Immature natural killer cell (primary cell): ENCODE data around the gene SLC4A8. TPM values are rescaled to one million over a fixed set of nuclear protein-coding genes. Genes with fewer than 3 reads are reported as not detected.

ENCODE experiments used
- DNase-seq, 3 donors: peaks; one replicate each; pipeline ENCODE4 v3.0.0; 2022; ENCODE audit warnings: mixed read lengths in 1 of 3
- H3K27ac Mint-ChIP-seq, 6 donors: one replicate each; pipeline ENCODE4 v1.8.0; 2020; ENCODE audit warnings: mixed read lengths in 6 of 6, mild to moderate bottlenecking in 5 of 6, inconsistent platforms in 4 of 6, moderate library complexity in 3 of 6
- H3K27me3 Mint-ChIP-seq, 3 donors: one replicate each; pipeline ENCODE4 v1.8.0; 2020 to 2021; ENCODE audit warnings: low read depth in 3 of 3, mild to moderate bottlenecking in 3 of 3, mixed read lengths in 3 of 3, moderate library complexity in 3 of 3, inconsistent platforms in 1 of 3
- H3K36me3 Mint-ChIP-seq, 3 donors: one replicate each; pipeline ENCODE4 v1.8.0; 2020; ENCODE audit warnings: mixed read lengths in 3 of 3, inconsistent platforms in 2 of 3, mild to moderate bottlenecking in 2 of 3
- H3K4me1 Mint-ChIP-seq, 2 donors: one replicate each; pipeline ENCODE4 v1.8.0; 2020; ENCODE audit warnings: inconsistent platforms in 2 of 2, mild to moderate bottlenecking in 2 of 2, mixed read lengths in 2 of 2, moderate library complexity in 1 of 2
- H3K4me3 Mint-ChIP-seq, 5 donors: one replicate each; pipeline ENCODE4 v1.8.0; 2020; ENCODE audit warnings: mild to moderate bottlenecking in 5 of 5, mixed read lengths in 5 of 5, inconsistent platforms in 3 of 5, moderate library complexity in 3 of 5
- H3K9me3 Mint-ChIP-seq, 6 donors: one replicate each; pipeline ENCODE4 v1.8.0; 2020; ENCODE audit warnings: mild to moderate bottlenecking in 6 of 6, mixed read lengths in 6 of 6, inconsistent platforms in 4 of 6, moderate library complexity in 3 of 6
- polyA plus RNA-seq, 3 donors: library from polyadenylated mRNA; unstranded; fragments of 300-500 nt; fragmentation: Illumina TruSeq; gene quantifications; one replicate each; pipeline ENCODE4 v1.2.3, GENCODE V29; 2021

Gene SLC4A8
- polyA plus RNA-seq, 3 donors from 2014 or later: 1.2 TPM; not detected in 1

DNA sequence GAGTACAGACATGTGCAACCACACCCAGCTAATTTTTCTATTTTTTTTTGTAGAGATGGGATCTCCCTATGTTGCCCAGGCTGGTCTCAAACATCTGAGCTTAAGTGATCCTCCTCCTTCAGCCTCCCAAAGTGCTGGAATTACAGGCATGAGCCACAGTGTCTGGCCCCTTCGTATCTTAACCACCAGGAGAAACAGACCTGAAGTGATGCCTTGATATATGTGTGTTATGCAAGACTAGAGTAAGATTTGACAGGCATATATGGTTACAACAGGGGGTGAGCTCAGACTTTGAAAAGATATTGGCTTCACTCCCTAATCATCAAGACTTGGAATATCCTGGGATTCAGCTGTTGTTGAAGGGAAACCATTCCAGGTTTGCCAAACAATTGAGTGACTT is 22.7 kb upstream of the SLC4A8 start:
- H3K36me3 Mint-ChIP-seq: peaks cover 0 to 3% (median 0%) of the 10 kb centered on the region in 3 donors
- no peak overlapping the region for H3K4me3 Mint-ChIP-seq
- H3K4me1 Mint-ChIP-seq: peaks cover 0 to 2% of the 10 kb centered on the region in 2 donors
- peaks cover 0 to 2% (median 0%) of the 10 kb centered on the region in 3 donors for H3K27me3 Mint-ChIP-seq
- H3K27ac Mint-ChIP-seq: no peak overlapping the region
- H3K9me3 Mint-ChIP-seq: peaks cover 0 to 1% (median 0%) of the 10 kb centered on the region in 6 donors
- DNase-seq: no peak

DNA sequence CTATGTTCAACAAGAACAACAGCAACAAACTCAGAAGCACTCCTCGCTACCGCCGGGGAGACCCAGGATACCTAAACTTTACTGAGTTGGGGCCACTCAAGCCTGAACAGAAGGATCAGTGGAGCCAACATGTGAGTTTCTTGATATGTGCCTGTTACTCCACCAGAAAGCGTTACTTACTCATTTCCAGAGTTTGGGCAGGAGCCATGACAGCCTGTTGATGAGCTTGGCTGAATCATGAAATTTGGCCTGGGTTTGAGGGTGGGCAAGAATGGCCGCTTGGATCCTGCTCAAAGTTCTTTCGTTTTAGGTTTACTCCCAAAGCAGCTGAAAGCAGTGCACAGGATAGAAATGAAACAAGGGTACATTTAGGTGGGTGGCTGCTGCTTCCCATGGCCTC is 21.5 kb upstream of the SLC4A8 start:
- no peaks in the 10 kb centered on the region for H3K4me1 Mint-ChIP-seq
- H3K9me3 Mint-ChIP-seq: peaks cover 0 to 1% (median 0%) of the 10 kb centered on the region in 6 donors
- peaks cover 0 to 3% (median 0%) of the 10 kb centered on the region in 3 donors for H3K36me3 Mint-ChIP-seq
- no peak overlapping the region for H3K27ac Mint-ChIP-seq
- no peak overlapping the region for H3K4me3 Mint-ChIP-seq
- peaks cover 0 to 2% (median 0%) of the 10 kb centered on the region in 3 donors for H3K27me3 Mint-ChIP-seq
- no peak for DNase-seq

DNA sequence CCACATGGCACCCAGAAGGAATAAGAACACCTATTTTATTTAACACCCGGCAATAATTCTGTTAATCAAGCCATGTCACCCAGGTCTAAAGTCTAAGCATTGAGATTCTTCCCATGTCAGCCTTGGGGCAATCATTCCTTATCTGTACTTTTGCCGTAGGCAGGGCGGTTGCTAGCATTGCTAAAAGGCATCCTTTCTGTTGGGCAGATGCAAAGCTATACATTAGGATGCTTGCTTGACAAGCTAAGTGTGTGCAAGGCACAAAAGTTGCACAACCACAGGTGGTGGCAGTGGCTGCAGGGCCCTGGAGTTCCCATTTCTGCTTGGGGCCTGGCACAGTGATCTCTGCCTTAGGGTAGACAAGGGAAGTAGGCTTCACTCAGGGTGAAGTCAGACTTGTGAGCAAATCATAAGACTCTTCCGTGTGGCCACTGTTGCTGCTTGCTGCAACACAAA is 20.9 kb upstream of the SLC4A8 start:
- peak overlapping the region in 1 of 6 donors; percentile 12 for H3K27ac Mint-ChIP-seq
- H3K4me3 Mint-ChIP-seq: no peak overlapping the region

DNA sequence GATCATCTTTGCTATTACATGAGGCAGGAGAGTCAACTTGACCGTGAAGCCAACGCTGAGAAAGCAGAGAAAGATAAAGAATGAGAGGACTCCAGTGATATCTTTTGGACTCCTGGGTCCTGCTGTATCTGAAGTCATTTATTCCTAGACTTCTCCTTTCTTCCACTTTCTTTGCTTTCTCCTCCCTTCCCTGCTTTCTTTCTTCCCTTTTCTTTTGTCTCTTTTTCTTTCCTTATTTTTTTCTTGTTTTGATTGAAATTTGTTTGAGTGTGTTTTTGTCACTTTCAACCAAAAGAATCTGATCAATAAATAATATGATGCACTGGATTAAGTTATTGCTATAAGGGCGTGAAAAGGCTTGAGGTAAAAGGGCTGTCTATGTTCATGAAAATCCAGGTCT is 20.0 kb upstream of the SLC4A8 start:
- Mint-ChIP-seq H3K27ac (peak overlapping the region in 1 of 6 donors; percentile 54), H3K4me1 (no peaks in the 10 kb centered on the region), H3K27me3 (no peaks in the 10 kb centered on the region), H3K4me3 (no peak overlapping the region), H3K9me3 (peaks cover 0 to 1% (median 0%) of the 10 kb centered on the region in 6 donors), H3K36me3 (peaks cover 0 to 3% (median 1%) of the 10 kb centered on the region in 3 donors)
- DNase-seq: no peak

More for the DNA sequence above, 20.9 kb upstream of the SLC4A8 start:
- H3K36me3 Mint-ChIP-seq: peaks cover 0 to 3% (median 0%) of the 10 kb centered on the region in 3 donors
- peaks cover 0 to 1% (median 0%) of the 10 kb centered on the region in 6 donors for H3K9me3 Mint-ChIP-seq
- H3K4me1 Mint-ChIP-seq: no peaks in the 10 kb centered on the region
- DNase-seq: no peak
- peaks cover 0 to 2% (median 0%) of the 10 kb centered on the region in 3 donors for H3K27me3 Mint-ChIP-seq

DNA sequence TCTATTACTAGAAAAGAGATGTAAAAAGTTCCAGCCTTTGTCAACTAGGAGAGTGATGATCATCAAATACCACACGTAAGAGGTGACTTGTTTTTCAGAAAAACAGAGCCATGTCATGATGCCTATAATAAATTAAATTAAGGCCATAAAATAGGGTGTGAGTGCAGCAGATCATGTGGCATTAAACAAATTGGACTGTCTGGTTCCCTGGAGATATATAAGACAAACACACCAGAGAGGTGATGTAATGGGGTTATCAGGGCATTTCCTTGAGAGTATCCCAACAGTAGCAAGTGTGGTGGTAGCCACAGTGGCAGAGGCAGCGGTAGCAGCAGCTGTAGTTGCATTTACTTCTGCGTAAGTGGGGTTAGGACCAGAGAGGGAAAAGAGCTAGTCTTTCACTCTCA is 18.8 kb upstream of the SLC4A8 start:
- no peak overlapping the region for H3K4me3 Mint-ChIP-seq
- no peak for DNase-seq
- H3K9me3 Mint-ChIP-seq: peaks cover 0 to 1% (median 0%) of the 10 kb centered on the region in 6 donors
- H3K4me1 Mint-ChIP-seq: no peaks in the 10 kb centered on the region
- H3K27ac Mint-ChIP-seq: no peak overlapping the region
- no peaks in the 10 kb centered on the region for H3K27me3 Mint-ChIP-seq
- peaks cover 0 to 5% (median 3%) of the 10 kb centered on the region in 3 donors for H3K36me3 Mint-ChIP-seq

DNA sequence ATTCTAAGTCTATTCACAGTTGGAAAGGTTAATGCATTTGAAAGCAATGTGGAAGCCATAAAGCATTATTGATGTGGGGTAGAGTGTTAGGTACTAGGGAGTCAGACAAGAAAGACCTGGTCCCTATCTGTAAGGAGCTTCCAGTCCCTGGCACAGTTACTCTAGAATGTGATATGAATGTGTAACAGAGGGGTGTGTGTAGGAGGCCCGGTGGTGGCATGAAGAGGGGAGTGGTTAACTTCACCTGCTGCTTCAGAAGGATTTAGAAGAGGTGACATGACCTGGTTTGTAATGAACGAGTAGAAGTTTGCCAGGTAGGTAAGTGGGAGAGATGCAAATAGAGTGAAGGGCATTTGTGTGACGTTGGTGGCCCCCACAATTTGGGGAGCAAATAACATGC is 18.3 kb upstream of the SLC4A8 start:
- Mint-ChIP-seq H3K36me3 (peaks cover 0 to 5% (median 3%) of the 10 kb centered on the region in 3 donors), H3K4me1 (no peaks in the 10 kb centered on the region), H3K4me3 (no peak overlapping the region), H3K9me3 (peaks cover 0 to 1% (median 0%) of the 10 kb centered on the region in 6 donors), H3K27me3 (no peaks in the 10 kb centered on the region), H3K27ac (peak overlapping the region in 1 of 6 donors; percentile 9)
- no peak for DNase-seq

DNA sequence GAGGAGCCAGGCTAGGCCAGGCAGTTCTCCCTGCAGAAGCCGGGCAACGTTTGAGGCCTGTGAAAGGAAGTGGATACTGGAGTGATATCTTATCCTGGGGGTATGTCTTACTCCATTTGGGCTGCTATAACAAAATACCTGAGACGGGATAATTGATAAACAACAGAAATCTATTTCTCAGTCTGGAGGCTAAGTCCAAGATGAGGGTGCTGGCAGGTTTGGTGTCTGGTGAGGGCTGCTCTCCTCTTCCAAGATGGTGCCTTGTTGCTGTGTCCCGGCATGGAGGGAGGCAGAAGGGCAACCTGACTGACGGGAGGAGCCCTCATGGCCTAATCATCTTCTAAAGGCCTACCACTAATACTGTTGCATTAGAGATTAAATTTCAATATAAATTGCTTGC is 17.8 kb upstream of the SLC4A8 start:
- Mint-ChIP-seq H3K36me3 (peaks cover 0 to 5% (median 3%) of the 10 kb centered on the region in 3 donors), H3K27me3 (no peaks in the 10 kb centered on the region), H3K4me3 (no peak overlapping the region), H3K9me3 (peaks cover 0 to 1% (median 0%) of the 10 kb centered on the region in 6 donors), H3K4me1 (no peaks in the 10 kb centered on the region), H3K27ac (peak overlapping the region in 2 of 6 donors; percentile 29 to 40)
- DNase-seq: no peak

DNA sequence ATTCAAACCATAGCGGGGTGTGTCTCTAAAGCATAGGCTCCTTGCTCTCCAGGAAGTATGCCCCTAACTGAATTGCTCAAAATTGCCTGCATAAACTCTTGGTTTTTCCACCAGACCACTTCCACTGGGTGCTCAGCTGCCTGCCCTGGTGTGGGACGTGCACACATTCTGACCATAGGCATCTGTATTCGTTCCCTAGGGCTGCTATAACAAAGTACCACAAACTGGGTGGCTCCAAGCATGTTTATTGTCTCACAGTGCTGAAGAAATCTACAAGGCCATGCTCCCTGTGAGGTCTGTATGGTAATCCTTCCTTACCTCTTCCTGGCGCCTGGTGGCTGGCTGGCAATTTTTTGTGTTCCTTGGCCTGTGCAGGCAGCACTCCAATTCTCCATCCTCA is 17.0 kb upstream of the SLC4A8 start:
- Mint-ChIP-seq H3K27me3 (no peaks in the 10 kb centered on the region), H3K4me1 (no peaks in the 10 kb centered on the region), H3K9me3 (peaks cover 0 to 1% (median 0%) of the 10 kb centered on the region in 6 donors), H3K27ac (no peak overlapping the region), H3K36me3 (peaks cover 0 to 5% (median 3%) of the 10 kb centered on the region in 3 donors), H3K4me3 (no peak overlapping the region)
- DNase-seq: no peak

DNA sequence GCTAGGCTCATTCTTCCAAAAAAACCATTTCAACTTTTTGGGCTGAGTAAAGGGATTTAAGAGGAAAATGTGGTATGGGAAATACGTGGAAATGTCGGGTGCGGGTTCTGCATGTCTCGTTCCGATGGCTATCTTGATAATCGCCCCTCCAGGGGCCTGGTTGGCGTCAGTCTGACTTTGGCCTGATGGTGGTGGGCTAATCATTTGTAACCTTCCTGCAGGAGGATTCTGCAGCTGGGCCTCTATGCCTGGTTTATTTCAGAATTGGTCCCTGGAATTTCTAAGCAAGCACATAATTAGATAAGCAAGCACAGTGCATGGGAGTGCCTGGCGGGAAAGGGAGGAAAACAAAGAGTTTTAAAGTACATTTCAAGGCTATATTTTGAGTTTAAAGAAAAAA is 14.8 kb upstream of the SLC4A8 start:
- no peak overlapping the region for H3K27ac Mint-ChIP-seq
- peaks cover 0 to 3% (median 0%) of the 10 kb centered on the region in 3 donors for H3K27me3 Mint-ChIP-seq
- no peaks in the 10 kb centered on the region for H3K4me1 Mint-ChIP-seq

DNA sequence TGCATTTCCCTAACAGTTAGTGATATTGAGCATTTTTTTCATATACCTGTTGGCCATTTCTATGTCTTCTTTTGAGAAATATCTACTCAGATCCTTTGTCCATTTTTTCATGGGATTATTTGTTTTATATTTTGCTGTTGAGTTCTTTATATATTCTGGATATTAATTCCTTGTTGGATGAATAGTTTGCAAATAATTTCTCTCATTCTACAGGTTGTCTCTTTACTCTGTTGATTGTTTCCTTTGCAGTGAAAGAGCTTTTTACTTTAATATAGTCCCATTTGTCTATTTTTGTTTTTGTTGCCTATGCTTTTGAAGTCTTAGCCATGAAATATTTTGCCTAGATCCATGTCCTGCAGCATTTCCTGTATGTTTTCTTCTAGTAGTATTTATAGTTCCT is 11.5 kb upstream of the SLC4A8 start:
- Mint-ChIP-seq H3K27ac (no peak overlapping the region), H3K36me3 (peaks cover 0 to 11% (median 0%) of the 10 kb centered on the region in 3 donors), H3K4me3 (no peak overlapping the region)

More for the DNA sequence above, 14.8 kb upstream of the SLC4A8 start:
- no peak overlapping the region for H3K4me3 Mint-ChIP-seq
- no peak for DNase-seq
- H3K9me3 Mint-ChIP-seq: peaks cover 0 to 1% (median 0%) of the 10 kb centered on the region in 6 donors
- H3K36me3 Mint-ChIP-seq: peaks cover 0 to 11% (median 0%) of the 10 kb centered on the region in 3 donors

DNA sequence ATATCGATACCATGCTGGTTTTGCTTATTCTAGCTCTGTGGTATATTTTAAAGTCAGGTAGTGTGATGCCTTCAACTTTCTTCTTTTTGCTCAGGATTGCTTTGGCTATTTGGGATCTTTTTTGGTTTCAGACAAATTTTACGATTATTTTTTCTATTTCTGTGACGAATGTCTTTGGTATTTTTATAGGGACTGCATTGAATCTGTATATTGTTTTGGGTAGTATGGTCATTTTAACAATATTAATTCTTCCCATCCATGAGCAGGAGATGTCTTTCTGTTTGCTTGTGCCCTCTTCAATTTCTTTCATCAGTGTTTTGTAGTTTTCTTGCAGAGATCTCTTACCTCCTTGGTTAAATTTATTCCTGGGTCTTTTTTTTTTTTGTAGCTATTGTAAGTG is 10.8 kb upstream of the SLC4A8 start:
- Mint-ChIP-seq H3K27ac (no peak overlapping the region), H3K9me3 (no peaks in the 10 kb centered on the region), H3K27me3 (peaks cover 0 to 3% (median 0%) of the 10 kb centered on the region in 3 donors), H3K4me1 (no peaks in the 10 kb centered on the region), H3K36me3 (peaks cover 0 to 11% (median 0%) of the 10 kb centered on the region in 3 donors), H3K4me3 (no peak overlapping the region)
- no peak for DNase-seq

More for the DNA sequence above, 11.5 kb upstream of the SLC4A8 start:
- DNase-seq: no peak
- no peaks in the 10 kb centered on the region for H3K4me1 Mint-ChIP-seq
- H3K9me3 Mint-ChIP-seq: no peaks in the 10 kb centered on the region
- H3K27me3 Mint-ChIP-seq: peaks cover 0 to 3% (median 0%) of the 10 kb centered on the region in 3 donors

DNA sequence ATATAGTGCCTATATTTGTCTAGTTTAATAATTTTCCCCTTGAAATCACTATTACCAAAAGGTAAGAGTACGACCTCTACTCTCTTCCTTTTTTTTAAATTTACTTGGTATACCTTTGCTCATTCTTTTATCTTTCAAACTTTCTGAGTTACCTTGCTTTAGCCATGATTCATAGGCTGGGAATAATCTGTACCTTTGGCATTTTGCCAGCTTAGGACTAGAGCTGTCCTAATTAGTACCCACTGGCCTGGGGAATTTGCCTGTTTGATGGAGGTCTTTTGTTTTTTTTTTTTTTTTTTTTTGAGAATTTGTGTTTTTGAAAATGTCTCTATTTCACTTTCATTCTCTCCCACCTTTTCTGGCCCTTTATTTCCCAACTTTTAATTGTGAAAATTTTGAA is 8.7 kb upstream of the SLC4A8 start:
- Mint-ChIP-seq H3K27ac (peak overlapping the region in 1 of 6 donors; percentile 60), H3K4me3 (no peak overlapping the region), H3K27me3 (peaks cover 0 to 5% (median 2%) of the 10 kb centered on the region in 3 donors), H3K9me3 (no peaks in the 10 kb centered on the region), H3K36me3 (peaks cover 0 to 5% (median 0%) of the 10 kb centered on the region in 3 donors), H3K4me1 (no peaks in the 10 kb centered on the region)
- DNase-seq: no peak

DNA sequence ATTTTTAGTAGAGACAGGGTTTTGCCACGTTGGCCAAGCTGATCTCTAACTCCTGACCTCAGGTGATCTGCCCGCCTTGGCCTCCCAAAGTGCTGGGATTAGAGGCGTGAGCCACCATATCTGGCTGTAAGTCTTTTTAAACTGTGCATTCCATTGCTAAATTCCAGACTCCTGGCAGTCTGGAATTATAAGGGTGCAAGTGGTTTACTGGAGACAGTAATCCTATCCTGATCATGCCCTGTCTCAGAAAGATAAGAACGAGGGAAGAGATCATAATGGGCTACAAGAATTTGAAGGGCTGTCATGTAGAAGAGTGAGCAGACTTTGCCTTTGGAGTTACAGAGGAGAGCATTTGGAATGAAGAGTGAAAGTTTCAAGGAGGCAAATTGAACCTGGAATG is 6.8 kb upstream of the SLC4A8 start:
- Mint-ChIP-seq H3K27me3 (peaks cover 0 to 5% (median 2%) of the 10 kb centered on the region in 3 donors), H3K4me1 (no peaks in the 10 kb centered on the region), H3K36me3 (peaks cover 0 to 5% (median 0%) of the 10 kb centered on the region in 3 donors), H3K9me3 (no peaks in the 10 kb centered on the region), H3K4me3 (no peak overlapping the region), H3K27ac (no peak overlapping the region)
- no peak for DNase-seq

DNA sequence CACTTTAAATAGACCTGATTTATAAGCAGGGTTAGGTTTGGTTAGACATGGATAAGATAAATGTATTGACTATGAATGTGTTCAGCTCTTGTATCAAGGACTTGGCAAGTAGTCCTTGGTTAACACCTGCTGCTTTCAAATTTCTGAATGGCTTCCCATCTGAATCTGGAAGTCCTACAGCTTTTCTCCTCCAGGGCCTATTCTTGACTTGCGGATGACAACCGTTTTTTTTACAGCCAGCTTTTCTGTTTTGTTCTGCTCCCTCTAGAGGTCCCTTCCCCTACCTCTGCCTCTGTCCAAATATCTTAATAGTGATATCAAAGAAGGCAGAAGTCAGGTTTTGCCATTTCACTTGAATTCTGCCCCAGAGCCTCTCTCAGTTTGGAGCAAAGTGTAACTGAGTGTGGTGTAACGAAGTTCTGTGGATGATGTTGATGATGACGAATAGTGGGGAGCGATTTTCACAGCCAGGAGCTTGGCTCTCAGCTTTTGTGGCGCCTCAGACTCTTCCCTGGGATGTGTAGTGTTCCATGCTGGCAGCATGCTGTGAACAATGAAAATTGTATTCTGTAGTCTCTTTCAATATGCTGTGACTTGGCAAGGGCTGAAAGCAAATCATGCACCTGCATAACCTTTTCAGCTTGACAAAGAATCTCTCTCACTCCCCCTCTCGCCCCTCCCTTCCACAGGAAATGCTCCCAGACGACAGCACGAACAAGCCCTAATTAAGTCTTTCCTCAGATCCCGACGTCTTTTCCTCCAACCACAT is 5.0 kb upstream of the SLC4A8 start:
- peaks cover 5 to 7% of the 10 kb centered on the region in 2 donors for H3K4me1 Mint-ChIP-seq
- DNase-seq: no peak
- peaks cover 2 to 3% (median 2%) of the 10 kb centered on the region in 3 donors for H3K27me3 Mint-ChIP-seq
- no peaks in the 10 kb centered on the region for H3K36me3 Mint-ChIP-seq
- H3K27ac Mint-ChIP-seq: no peak overlapping the region
- no peak overlapping the region for H3K4me3 Mint-ChIP-seq
- no peaks in the 10 kb centered on the region for H3K9me3 Mint-ChIP-seq
